Hindlimb muscle (tissue), 1 donor: ENCODE measurements around the gene CCDC138. TPM values are rescaled to one million over a fixed set of nuclear protein-coding genes. Genes with fewer than 3 reads are reported as not detected.

Experiments
- DNase-seq: peaks from one replicate; pipeline ENCODE4 v3.0.0-alpha.2; 2013
- polyA plus RNA-seq: library from polyadenylated mRNA; unstranded; fragments of 120-200 nt; gene quantifications from one replicate; pipeline ENCODE4 v1.2.1, GENCODE V29; 2013; ENCODE audit not compliant: insufficient read length

The CCDC138 gene
- polyA plus RNA-seq, 1 donor: 4.3 TPM

DNA sequence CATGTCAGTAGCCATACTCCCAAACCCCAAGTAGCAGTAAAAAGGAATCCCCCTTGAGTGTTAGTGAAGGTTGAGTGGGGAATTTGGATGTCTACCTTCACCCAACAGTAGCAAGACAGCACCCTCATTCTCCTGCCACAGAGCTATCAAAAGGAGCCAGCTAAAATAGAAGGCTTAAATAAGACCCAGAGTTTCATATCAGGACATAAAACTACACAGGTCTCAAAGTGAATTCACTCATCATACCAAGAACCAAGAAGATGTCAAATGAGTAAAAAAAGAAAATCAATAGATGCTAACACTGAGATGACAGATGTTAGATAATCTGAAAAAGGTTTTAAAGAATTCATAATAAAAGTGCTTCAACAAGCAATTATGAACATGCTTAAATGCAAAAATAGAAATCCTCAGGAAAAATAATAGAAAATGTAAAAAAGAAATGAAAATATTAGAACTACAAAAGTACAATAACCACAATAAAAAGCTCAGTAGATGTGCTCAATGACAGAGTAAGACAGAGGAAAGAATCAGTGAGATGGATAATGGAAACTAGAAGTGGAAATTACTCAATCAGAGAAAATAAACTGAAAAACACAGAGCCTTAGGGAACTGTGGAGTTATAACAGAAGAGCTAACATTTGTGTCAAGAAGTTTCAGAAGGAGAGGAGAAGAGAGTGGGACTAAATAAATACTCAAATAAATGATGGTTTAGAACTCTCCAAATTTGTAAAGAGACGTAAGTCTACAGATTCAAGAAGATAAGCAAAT, 111.9 kb downstream of the CCDC138 start:
- DNase-seq: no peak

DNA sequence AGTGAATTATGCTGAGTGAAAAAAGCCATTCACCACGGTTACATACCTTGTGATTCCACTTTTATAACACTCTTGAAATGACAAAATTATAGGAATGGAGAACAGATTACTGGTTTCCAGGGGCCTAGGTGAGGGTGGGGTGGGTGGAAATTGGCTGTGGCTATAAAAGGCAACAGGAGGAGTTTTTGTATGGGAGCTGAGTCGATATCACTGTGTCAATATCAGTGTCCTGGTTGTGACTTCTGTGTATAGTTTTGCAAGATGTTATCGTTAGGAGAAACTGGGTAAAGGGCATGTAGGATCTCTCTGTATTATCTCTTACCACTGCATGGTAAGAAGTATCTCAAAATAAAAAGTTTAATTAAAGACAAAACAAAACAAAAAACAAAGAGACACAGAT, 118.1 kb downstream of the CCDC138 start:
- no peak for DNase-seq

DNA sequence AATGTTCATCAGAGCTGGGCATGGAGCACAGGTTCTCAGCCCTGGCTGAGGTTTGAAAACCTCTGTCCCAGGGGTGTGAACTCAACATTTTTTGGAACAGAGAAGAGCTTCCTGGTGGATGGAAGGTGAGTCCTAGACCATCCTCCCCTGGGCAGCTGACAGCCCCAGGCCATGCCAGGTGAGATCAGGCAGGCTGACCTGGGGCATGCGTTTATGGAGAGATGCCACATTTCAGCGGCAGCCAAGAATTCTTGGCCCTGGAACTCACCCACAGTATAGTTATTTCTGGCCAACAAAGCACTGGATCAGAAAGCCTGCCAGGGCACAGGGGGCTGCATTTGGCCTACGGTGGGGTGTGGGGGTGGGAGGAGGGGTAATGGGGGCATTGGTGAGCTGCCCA, 118.6 kb downstream of the CCDC138 start:
- no peak for DNase-seq

- no peak for DNase-seq
Measured at GRCh38 chr2:108905906-108906305, 119.3 kb downstream of the CCDC138 start.

DNA sequence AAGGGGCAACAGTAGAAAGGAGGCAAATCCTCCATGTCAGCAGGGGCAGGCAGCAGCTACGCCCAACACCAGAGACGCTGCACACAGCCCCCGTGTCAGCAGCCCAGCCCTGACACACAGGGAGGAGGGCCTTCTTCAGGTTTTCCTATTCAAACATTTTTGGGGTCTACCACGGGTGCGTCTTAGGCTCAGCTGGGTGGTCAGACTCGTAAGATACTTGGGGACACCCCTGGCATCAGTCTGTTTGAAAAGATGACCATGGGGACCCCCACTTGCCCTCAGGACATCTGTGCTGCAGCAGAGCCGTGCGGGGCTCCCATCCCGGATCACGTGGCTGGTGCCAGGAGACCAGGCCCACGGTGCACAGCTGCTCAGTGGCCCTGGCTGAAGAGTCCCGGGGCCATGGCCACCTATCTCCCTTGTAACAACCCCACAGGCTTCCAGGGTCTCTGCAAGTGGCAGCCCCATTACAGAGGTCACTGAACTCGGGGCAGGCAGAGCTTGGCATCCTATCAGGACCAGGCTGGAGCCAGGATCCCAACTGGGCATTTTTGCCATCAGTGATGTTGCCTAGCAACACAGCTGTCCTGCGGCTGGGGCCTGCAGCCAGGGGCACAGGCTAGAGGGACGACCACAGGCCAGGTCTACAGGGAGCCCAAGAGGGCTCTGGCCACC, 120.0 kb downstream of the CCDC138 start:
- no peak for DNase-seq

- DNase-seq: no peak
Measured at GRCh38 chr2:108907822-108908712, 121.5 kb downstream of the CCDC138 start.

DNA sequence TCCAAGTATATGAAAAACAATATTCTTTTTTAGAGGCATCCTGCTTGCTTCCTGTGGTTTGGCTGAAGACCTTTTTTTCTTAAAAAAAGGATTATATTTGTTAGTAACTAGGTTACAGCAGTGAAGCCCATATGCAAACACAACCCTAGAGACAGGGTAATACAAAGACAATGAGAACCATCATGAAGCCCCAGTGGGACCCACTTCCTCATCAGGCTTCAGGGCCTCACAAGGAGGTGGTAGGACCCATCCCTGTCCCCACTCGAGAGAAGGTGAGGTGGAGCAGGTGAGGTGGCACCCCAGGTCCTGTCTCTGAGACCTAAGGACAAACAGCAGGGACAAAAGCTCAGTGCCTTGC, 122.1 kb downstream of the CCDC138 start:
- no peak for DNase-seq

GRCh38 chr2:108909275-108909823, 122.8 kb downstream of the CCDC138 start:
- no peak for DNase-seq

- DNase-seq: no peak
Measured at GRCh38 chr2:108910011-108910431, 123.5 kb downstream of the CCDC138 start.

DNA sequence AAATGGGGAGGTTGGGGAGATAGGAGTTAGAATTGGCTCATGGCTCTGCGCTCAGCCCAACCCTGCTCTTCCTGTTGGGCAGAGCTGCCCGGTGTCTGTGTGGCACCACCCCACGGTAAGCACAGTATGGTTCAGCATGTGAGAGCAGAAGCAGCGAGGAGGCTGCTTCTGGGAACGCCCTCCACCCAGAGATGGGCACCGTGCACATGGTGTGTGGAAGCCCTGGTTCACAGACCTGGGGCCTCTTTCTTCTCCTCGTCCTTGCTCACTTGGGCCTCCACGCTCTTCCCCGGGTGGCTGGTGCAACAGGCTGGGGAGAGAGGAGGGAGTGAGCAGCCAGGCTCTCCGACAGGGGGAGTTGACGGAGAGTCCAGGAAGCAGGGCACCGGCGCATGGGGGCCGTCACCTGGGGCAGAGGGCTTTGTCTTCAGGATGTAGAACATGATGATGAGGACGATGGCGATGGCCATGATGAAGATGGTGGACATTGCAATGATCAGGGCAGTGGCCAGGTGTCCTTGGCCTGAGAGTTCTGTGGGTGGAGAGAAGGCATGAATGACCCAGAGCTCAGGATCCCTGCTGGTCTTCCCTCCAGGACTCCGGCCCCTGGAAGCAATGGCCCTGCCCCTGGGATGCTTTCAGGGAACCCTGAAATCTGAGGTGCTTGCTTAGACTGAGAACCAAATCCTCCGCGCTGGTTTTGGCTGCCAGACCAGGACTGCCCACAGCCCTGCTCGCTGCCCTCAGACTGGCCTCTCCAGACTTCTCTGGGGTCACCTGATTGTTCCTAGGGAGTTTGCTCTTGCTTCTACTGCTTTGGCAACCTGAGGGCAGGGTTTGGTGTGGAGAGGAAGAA, 124.2 kb downstream of the CCDC138 start:
- DNase-seq: no peak

GRCh38 chr2:108911401-108911800, 124.8 kb downstream of the CCDC138 start:
- DNase-seq: no peak

GRCh38 chr2:108911807-108912628, 125.4 kb downstream of the CCDC138 start:
- no peak for DNase-seq

DNA sequence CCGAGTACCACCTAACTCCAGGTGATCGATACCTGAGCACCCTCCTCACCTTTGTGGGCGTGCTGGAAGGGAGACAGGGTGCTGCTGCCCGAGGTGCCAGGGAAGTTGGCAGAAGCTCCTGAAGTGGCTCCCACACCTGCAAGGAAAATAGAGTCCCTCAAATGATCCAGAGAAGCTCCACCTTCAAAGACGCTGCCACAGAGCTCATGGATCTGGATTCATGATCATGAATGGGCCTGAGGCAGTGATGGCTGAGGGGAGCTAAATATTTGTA, 126.0 kb downstream of the CCDC138 start:
- DNase-seq: no peak

DNA sequence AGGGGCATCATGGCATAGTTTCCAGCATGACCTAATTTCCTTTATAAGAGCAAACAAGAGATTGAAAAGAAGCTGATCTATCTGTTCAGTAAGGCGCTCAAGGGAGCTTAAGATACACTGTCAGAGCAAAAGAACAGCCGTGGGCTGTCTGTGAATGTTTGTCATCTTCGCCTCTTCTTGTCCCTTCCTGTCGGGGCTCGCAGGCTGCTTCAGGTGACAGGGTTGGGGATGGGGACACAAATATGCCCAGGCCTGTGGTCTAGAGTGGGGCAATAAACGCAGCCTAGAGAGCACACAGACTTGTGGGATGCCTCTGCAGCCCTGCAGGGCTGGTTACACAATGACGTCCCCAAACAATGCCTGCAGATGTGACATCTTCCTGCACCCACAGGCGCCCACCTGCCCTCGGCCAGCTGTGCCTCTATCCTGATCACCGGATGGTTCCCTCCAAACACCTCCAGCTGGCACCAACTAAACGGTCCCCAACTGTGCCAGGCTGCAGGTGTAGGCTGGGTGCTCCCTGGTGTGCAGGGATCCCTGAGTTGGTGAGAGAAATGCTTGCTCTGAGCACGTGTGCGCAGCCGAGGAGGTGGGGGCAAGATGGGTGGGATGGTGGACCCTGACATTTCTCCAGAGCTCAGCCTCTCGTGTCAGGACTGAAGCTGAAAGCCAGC, 129.7 kb downstream of the CCDC138 start:
- DNase-seq: no peak

GRCh38 chr2:108916796-108917421, 130.3 kb downstream of the CCDC138 start:
- DNase-seq: no peak

GRCh38 chr2:108917526-108917925, 131.0 kb downstream of the CCDC138 start:
- no peak for DNase-seq

- DNase-seq: no peak
Measured at GRCh38 chr2:108918156-108918874, 131.7 kb downstream of the CCDC138 start.

GRCh38 chr2:108918941-108919341, 132.4 kb downstream of the CCDC138 start:
- DNase-seq: no peak

- no peak for DNase-seq
Measured at GRCh38 chr2:108919571-108920373, 133.2 kb downstream of the CCDC138 start.
